Measurements from ENCODE around the gene CTIF.

CTIF gene

GRCh38 chr18:48705043-48705442, 166.2 kb downstream of the CTIF start:
- Histone ChIP-seq H3K4me2 (ENCODE audit: low read length) (no peak overlapping the region), H3K79me2 (ENCODE audit: low read length) (no peaks in the 10 kb centered on the region), H3K4me3 (ENCODE audit: low read length) (no peak overlapping the region), H4K20me1 (ENCODE audit: insufficient read depth, low read length) (peaks cover 17% of the 10 kb centered on the region; the same call in 1 of the 2 replicates), H3K9me3 (ENCODE audit: insufficient read depth, low read length) (no peaks in the 10 kb centered on the region), H3K9ac (ENCODE audit: low read length) (no peak overlapping the region), H2AFZ (ENCODE audit: low read depth, low read length) (no peak overlapping the region), H3K27ac (ENCODE audit: low read length) (no peak overlapping the region), H3K36me3 (replicated peaks; ENCODE audit: low read depth, low read length) (peaks cover 6% of the 10 kb centered on the region), H3K27me3 (ENCODE audit: low read depth, low read length) (no peaks in the 10 kb centered on the region), H3K4me1 (ENCODE audit: low read length) (peaks cover 4% of the 10 kb centered on the region)
- TF ChIP-seq, protein P1, sequence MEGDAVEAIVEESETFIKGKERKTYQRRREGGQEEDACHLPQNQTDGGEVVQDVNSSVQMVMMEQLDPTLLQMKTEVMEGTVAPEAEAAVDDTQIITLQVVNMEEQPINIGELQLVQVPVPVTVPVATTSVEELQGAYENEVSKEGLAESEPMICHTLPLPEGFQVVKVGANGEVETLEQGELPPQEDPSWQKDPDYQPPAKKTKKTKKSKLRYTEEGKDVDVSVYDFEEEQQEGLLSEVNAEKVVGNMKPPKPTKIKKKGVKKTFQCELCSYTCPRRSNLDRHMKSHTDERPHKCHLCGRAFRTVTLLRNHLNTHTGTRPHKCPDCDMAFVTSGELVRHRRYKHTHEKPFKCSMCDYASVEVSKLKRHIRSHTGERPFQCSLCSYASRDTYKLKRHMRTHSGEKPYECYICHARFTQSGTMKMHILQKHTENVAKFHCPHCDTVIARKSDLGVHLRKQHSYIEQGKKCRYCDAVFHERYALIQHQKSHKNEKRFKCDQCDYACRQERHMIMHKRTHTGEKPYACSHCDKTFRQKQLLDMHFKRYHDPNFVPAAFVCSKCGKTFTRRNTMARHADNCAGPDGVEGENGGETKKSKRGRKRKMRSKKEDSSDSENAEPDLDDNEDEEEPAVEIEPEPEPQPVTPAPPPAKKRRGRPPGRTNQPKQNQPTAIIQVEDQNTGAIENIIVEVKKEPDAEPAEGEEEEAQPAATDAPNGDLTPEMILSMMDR (IDR thresholded peaks at IDR 0.05; ENCODE audit: low read depth, low read length), result no peak

DNA sequence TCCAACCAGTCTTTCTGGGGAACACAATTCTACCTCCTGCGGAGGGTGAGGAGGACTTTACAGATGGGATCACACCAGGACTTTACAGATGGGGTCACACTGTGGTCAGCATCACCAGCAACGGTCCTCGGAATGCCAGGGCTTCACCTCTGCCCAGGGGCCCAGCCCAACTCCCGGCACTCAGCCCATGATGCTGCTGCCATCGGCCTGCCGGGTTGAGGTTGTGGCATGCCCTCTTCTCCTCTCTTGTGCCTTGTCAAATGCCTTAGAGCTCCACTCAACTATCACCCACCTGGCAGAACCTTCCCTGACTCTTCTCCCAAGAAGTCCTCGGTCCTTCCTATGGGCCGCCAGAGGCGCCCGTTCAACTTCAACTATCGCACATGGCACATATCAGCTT, 166.7 kb downstream of the CTIF start:
- H2AFZ ChIP-seq (ENCODE audit: low read depth, low read length), result no peak overlapping the region
- no peaks in the 10 kb centered on the region for H3K4me1 ChIP-seq (ENCODE audit: low read length)
- no peak overlapping the region for H3K9ac ChIP-seq (ENCODE audit: low read length)
- H3K27me3 ChIP-seq (ENCODE audit: low read depth, low read length), result no peaks in the 10 kb centered on the region
- TF ChIP-seq, protein P1 (IDR thresholded peaks at IDR 0.05; ENCODE audit: low read depth, low read length), result no peak
- TF ChIP-seq EZH2phosphoT487 (IDR thresholded peaks at IDR 0.05; ENCODE audit: low read depth), result no peak
- H3K79me2 ChIP-seq (ENCODE audit: low read length), result no peaks in the 10 kb centered on the region
- no peaks in the 10 kb centered on the region for H3K9me3 ChIP-seq (ENCODE audit: insufficient read depth, low read length)
- H3K27ac ChIP-seq (ENCODE audit: low read length), result no peak overlapping the region
- peaks cover 17% of the 10 kb centered on the region; the same call in 1 of the 2 replicates for H4K20me1 ChIP-seq (ENCODE audit: insufficient read depth, low read length)
- no peak overlapping the region for H3K4me2 ChIP-seq (ENCODE audit: low read length)
- peaks cover 6% of the 10 kb centered on the region for H3K36me3 ChIP-seq (replicated peaks; ENCODE audit: low read depth, low read length)
- H3K4me3 ChIP-seq (ENCODE audit: low read length), result no peak overlapping the region

- Histone ChIP-seq H3K79me2 (ENCODE audit: low read length) (no peaks in the 10 kb centered on the region), H3K4me2 (ENCODE audit: low read length) (no peak overlapping the region), H2AFZ (ENCODE audit: low read depth, low read length) (no peak overlapping the region), H3K27ac (ENCODE audit: low read length) (no peak overlapping the region), H3K9me3 (ENCODE audit: insufficient read depth, low read length) (no peaks in the 10 kb centered on the region), H3K4me1 (ENCODE audit: low read length) (peaks cover 1% of the 10 kb centered on the region), H3K36me3 (replicated peaks; ENCODE audit: low read depth, low read length) (peaks cover 6% of the 10 kb centered on the region), H4K20me1 (ENCODE audit: insufficient read depth, low read length) (0 out of 2 replicates have a peak, but pooled peaks cover 11% of the 10 kb centered on the region), H3K9ac (ENCODE audit: low read length) (no peak overlapping the region), H3K4me3 (ENCODE audit: low read length) (no peak overlapping the region), H3K27me3 (ENCODE audit: low read depth, low read length) (no peaks in the 10 kb centered on the region)
- no peak for TF ChIP-seq EZH2phosphoT487 (IDR thresholded peaks at IDR 0.05; ENCODE audit: low read depth)
Measured at GRCh38 chr18:48706731-48707130, 167.9 kb downstream of the CTIF start.

DNA sequence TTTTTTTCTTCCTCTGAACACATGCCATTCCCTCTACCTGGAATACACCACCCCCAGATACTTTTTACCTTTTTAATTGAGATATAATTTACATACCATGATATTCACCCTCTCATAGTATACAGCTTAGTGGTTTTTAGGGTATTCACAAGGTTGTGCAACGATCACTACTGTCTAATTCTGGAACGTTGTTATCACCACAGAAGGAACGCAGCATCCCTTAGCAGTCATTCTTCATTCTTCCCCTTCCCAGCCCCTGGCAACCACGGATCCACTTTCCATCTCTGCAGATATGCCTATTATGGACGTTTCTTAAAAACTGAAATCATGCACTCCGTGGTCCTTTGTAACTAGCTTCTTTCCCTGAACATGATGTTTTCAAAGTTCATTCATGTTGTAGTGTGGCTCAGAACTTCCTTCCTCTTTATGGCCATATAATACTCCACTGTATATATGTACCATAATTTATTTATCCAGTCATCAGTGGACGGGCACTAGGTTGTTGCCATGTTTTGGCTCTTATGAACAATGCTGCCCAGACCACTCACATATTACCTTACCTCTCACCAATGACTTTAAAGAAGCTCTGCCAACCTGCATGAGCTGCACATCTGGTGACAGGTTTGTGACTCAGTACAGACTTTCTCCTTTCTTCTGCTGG, 168.9 kb downstream of the CTIF start:
- H2AFZ ChIP-seq (ENCODE audit: low read depth, low read length), result no peak overlapping the region
- H3K9me3 ChIP-seq (ENCODE audit: insufficient read depth, low read length), result no peaks in the 10 kb centered on the region
- no peak overlapping the region for H3K9ac ChIP-seq (ENCODE audit: low read length)
- peaks cover 6% of the 10 kb centered on the region for H3K36me3 ChIP-seq (replicated peaks; ENCODE audit: low read depth, low read length)
- H4K20me1 ChIP-seq (ENCODE audit: insufficient read depth, low read length), result 0 out of 2 replicates have a peak, but pooled peaks cover 9% of the 10 kb centered on the region
- H3K4me3 ChIP-seq (ENCODE audit: low read length), result no peak overlapping the region
- H3K4me1 ChIP-seq (ENCODE audit: low read length), result peaks cover 8% of the 10 kb centered on the region
- no peak overlapping the region for H3K27ac ChIP-seq (ENCODE audit: low read length)
- H3K4me2 ChIP-seq (ENCODE audit: low read length), result no peak overlapping the region
- no peaks in the 10 kb centered on the region for H3K27me3 ChIP-seq (ENCODE audit: low read depth, low read length)
- no peak for TF ChIP-seq EZH2phosphoT487 (IDR thresholded peaks at IDR 0.05; ENCODE audit: low read depth)
- TF ChIP-seq, protein P1 (IDR thresholded peaks at IDR 0.05; ENCODE audit: low read depth, low read length), result no peak
- no peaks in the 10 kb centered on the region for H3K79me2 ChIP-seq (ENCODE audit: low read length)
